ENCODE data around the gene BCL10.

BCL10 gene

DNA sequence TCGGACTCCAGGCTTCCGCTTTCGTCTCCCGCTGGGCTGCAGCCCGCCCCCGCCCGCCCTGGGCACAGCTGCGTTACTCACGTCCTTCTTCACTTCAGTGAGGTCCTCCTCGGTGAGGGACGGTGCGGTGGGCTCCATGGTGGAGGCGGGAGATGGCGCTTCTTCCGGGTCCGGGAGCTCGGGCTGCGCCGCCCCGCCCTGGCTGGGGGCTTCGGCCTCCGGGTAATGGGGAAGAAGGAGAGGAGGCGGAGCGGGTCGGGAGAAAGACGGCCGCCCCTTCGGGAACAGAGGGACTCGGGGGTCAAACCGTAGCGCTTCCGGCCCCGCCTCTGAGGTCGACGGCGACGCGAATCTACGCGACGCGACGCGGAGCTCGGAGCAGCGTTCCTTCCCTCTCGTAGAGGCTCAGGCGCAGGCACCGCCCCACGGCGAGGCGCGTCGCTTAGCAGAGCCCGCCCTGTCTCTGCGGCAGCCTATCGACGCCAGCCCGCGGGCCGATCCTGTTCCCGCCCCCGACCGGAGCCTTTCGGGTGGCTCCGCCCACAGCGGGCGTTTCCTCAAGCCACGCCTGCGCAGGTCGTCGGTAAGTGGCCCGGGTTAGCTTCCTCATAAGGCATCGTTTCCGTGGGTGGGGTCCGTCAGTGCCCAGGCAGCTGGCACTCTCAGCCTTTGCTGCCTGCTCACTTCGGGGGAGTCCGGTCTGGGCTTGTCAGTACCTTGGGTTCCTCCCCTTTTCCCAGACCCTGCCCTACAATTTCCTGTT is at the start of gene BCL10:
Gene BCL10 (minus strand): TSS at position 418 of the 763 bp plus-strand sequence. CDS start 280 bp downstream, at position 138.
- in situ Hi-C loops (cut with MboI; ENCODE audit: low sequenced_read_pairs), result no loop called here

DNA sequence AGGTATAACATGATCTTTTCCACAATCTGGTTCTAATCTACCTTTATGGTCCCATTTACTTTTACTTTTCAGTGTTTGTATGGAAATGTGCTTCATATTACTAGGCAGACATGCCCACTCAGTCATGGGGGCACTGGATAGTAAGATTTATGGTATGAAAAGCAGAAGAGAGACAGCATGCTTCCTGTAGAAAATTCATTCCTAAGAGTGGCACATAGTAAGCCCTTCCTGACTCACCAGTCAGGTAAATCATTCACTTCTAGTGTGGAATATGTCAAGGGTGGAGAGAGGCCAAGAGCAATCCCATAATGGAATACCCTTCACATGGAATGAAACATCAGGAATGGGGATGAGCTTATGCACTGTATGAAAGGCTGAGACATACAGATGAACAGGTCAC is 49.5 kb upstream of the BCL10 start:
- in situ Hi-C loops (cut with MboI; ENCODE audit: low sequenced_read_pairs), result no loop called here

DNA sequence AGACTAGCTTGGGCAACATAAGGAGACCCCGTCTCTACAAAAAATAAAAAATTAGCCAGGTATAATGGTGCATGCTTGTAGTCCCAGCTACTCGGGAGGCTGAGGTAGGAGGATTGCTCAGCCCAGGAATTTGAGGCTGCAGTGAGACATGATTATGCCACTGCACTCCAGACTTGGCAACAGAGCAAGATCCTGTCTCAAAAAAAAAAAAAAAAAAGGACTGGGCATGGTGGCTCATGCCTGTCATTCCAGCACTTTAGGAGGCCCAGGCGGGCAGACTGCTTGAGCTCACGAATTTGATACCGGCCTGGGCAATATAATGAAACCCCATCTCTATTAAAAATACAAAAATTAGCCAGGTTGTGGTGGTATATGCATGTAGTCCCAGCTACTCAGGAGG is 47.3 kb upstream of the BCL10 start:
- in situ Hi-C loops (cut with MboI; ENCODE audit: low sequenced_read_pairs), result no loop called here

DNA sequence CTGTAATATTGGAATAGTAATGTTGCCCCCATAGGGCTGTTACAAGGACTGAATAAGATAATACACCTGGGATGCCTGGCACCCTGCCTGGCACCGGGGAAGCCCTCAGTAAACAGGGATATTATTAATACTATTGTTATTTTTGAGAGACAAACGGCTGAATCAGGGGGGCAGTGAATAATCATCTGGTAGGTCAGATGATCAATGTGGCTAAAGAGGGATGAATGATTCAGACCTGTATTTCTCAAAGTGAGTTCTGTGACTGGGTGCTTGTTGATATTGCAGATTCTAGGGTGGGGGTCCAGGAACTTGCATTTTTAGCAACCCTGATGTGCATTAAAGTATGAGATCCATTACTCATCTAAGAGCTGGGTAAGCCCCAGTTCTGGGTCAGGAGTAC is 46.2 kb upstream of the BCL10 start:
- in situ Hi-C loops (cut with MboI; ENCODE audit: low sequenced_read_pairs), result no loop called here

DNA sequence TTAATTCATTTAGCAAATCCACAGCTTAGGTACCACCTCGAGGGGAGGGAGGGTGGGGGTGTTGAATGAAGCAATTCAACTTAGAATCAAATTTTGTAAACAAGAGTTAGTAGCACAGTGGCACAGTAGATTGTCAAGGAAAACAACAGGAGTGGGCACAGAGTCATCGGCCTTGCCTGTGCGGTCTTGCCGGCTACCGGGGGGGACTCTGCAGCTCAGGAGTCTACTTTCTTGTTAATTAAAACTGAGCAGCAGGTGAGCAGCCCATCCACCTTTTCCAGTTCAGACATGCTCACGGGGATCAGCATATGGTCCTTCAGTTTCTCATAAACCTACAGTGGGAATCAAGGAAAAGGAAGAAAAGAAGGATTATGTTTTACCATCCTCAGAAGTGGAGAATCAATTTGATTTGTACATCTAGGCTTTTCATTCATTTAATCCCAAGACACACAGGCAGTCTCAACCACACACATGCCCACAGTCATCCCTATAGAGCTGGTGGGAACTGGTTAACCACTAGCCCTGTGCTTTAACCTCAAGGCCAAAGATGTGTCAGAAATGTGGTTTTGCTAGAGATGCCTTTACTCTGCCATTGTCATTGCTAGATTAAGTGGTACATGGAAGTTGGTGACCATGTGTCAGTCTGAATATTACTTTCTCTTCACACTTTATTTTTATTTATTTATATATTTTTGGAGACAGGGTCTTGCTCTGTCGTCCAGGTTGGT is 45.0 kb upstream of the BCL10 start:
- in situ Hi-C loops (cut with MboI; ENCODE audit: low sequenced_read_pairs), result no loop called here

DNA sequence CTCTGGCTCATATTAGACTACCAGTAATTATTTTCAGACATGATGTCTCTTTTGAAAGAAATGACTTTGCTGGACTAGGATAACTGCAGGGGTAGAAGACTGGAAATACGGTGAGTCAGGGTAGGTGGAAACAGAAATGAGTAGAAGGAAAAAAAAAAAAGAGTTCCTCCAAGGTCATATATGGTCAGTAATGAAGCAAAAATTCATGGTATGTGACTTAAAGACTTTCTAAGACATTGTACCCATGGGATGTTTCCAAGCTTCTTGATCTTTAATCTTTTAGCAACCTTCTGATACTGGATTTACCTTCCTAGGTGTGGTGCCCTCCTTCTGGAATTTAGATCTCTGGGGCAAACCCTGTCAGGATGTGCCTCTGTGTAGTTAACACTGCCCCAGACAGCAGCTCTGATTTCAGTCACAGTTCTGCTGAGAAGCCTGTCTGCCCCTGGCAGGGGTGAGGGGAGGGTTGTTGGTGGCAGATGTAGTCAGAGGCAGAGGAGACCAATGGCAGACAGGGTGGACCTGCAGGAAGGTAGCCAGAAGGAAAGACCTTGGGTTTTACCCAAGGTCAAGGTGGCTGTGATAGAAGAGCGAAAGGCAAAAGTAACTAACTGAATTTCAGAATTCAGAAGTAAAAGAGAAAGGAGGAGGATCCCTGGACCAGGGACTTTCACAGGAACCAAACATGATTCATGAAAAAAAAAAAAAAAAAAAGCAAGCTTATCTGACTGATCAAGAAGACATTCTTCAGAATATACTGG is 44.1 kb upstream of the BCL10 start:
- in situ Hi-C loops (cut with MboI; ENCODE audit: low sequenced_read_pairs), result no loop called here

DNA sequence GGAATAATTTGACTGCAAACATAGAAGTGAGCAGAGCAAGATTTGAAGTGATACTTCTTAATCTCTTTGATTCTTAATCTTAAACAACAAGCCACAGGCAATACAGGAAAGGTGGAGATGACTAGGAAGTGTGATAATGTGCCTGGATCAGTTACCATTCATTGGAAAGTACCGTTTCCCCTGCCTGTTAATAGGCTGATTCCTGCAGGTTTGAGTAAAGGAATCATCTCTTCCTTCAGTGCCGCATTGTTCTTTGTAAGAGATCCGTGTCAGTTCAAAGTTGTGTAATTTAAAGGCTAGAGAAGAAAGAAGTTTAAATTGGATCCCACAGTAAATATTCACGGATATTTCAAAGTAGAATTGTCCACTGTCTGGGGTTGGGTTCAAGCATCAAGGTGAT is 43.5 kb upstream of the BCL10 start:
- in situ Hi-C loops (cut with MboI; ENCODE audit: low sequenced_read_pairs), result no loop called here

DNA sequence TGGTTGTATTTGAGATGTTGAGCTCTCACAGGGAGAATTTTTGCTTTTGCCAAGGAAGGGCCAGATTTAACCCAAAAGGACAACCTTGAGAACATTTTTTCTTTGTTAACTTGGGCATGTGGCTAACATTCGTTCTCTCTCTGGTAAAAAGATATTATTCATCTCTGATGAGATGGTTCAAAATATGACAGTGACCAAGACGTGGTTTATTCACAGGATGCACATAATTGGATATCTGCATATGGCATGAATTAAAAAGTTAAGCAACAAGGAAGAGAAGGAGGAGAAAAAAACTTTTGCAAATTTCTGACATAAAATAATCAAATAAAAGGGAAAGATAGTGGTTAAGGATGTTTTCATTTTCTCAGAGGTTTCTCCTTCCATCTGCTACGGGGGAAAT is 43.1 kb upstream of the BCL10 start:
- in situ Hi-C loops (cut with MboI; ENCODE audit: low sequenced_read_pairs), result no loop called here

DNA sequence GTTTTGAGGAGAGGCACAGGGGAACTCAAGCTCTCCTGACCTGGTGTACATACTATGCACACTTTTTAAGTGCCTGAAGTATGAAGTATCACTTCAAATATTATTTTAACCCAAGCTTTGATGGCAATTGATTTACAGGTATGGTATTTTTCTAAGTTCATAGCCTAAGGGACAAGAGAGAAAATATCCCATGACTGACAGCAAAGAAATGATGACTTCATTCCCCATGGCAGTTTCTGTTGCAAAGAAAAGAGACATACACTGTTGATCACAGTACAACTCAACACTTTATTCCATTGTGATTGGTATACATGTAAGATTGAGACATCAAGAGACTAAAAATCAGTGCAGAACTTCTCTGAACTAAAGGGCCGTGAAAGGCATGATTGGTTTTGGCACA is 41.8 kb upstream of the BCL10 start:
- in situ Hi-C loops (cut with MboI; ENCODE audit: low sequenced_read_pairs), result no loop called here

DNA sequence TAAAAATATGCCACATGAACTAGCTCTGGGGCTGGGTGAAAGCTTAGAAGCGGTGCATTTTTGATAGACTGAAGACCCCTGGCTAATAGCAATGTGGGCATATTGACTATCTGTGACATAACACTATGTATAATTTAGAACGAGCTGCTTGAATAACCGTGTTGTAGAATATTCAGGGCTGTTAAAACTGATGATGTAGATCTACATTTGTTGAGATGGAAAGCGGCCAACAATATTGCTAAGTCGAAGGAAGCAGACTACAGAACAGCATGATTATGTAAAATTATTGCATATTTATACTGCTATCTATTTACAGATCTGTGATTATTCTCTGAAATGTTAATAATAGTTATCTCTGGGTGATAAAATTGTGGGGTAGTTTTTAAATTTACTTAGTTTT is 41.1 kb upstream of the BCL10 start:
- in situ Hi-C loops (cut with MboI; ENCODE audit: low sequenced_read_pairs), result no loop called here

DNA sequence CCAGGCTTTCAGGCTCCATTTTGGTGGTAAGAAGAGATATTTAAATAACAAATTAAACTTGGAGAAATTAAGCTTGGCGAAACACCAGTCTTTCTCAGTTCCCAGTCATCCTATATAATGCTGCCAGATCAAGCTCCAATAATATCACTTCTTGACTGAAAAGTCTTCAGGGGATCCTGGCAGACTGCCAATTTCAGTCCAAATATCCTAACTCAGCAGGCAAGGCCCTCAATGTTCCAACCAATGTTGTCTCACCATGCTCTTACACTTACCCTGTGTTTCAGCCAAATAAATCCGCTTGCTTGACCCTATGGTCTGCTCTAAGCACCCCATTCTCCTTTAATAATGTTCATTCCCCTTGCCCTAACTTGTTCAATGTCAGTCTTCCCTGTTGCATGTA is 39.9 kb upstream of the BCL10 start:
- in situ Hi-C loops (cut with MboI; ENCODE audit: low sequenced_read_pairs), result no loop called here

DNA sequence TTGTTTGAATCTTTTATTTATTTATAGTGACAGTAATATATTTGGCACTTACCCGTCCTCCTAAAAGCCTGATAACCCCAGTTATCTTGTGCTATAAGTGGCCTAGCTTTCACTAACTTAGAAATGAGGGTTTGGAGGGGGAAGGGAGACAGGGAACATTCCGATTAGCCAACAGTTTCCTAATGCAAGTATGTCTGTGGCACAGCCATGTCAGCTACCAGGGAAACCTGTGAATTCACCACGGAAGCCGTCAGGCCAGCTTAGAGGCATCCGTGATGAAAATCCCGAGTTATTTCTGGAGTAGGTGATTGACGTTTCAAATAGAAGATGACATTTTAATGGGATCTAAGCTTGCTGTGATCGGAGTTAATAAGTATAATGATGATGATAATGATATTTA is 39.4 kb upstream of the BCL10 start:
- in situ Hi-C loops (cut with MboI; ENCODE audit: low sequenced_read_pairs), result no loop called here

DNA sequence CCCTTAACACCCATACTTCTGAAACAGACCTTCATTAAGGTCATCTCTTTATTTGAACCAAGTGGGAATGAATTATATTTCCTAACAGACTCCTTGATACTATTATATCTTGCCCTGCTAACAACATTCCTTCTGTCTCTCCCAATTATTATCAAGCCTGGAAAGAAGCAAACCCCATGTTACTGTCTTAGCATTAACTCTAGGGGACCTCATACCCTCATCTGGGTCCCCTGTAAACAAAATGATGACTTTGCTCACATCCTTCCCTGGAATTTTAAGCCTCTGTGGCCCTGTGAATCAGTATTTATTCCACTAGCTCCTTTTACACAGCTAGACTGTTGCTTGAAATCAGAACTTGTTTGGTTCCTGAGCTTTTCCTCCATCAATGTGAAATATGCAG is 38.3 kb upstream of the BCL10 start:
- in situ Hi-C loops (cut with MboI; ENCODE audit: low sequenced_read_pairs), result no loop called here

DNA sequence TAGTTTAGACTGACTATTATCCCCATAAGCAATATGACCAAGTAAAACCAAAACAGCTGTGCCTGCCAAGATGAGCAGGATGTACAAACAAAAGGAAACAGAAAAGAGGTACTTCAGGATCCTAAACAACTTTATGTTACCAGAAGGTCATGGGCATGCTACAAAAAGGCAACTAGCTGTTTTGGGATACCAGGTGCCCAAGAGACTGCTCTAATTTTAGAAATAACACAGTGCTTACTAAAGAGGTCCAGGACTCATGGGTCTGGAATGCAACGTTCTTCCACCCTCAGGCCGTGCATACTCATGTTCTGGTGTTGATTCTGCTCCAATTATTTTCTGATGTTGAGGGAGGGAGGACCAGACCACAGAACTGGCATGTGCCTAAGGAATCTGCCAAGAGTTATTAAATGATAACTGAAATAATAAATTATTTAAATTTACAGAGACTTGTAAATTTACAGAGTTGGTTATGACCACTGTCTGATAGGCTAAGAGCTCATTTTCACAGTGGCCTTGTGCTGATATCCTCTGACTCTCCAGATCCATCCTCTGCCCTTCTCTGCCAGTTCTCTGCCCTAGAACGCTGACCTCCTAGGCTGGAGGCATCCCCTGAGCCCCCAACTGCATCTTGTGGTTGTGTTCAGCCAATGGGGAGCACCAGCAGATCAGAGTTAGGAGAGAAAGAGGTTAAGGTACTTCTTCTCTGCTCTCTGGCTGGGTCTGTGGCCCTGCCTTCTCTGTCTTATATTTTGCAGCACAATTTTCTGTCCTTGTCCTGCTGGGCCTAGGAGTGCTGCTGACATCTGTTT is 37.7 kb upstream of the BCL10 start:
- in situ Hi-C loops (cut with MboI; ENCODE audit: low sequenced_read_pairs), result no loop called here

DNA sequence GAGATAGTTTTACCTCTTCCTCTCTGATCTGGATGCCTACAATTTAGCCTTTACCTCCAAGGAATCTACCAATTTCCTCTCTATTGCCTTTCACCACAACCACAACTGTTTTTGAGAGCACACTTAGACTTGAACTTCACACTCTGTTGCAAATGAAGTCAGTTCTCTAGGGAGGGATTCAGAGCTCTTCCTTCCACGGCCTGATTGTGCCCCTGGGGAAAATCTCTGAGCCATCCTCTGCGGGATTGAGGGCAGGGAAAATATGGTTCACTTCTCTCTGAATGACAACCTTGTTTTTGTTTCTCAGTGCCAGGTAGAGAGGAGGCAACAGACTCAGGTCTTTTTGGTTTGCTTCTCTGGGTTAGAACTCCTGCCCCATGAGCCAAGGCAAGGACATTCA is 35.4 kb upstream of the BCL10 start:
- in situ Hi-C loops (cut with MboI; ENCODE audit: low sequenced_read_pairs), result no loop called here

DNA sequence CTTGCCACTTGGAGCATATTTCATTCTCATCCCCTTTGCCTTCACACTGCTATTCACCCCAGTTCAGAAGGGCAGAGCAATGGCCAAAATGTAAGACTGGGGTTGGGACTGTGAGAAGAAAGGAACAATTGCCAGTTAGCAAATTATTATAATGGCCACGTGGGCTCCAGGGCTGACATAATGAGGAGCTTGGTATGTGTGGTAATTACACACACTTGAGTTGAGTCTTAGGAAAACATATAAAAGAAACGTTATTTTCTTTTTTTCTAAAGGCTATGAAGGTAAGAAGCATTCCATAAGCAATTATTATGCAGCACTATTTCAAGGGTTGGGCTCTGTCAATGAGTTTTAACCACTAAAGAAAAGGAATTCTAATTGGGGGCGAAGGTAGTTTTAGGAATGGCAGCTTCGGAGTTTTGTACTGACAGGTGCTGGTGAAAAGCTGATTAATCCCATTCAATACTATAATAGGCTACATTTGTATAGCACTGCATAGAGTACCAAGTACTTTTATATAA is 32.5 kb upstream of the BCL10 start:
- in situ Hi-C loops (cut with MboI; ENCODE audit: low sequenced_read_pairs), result no loop called here

DNA sequence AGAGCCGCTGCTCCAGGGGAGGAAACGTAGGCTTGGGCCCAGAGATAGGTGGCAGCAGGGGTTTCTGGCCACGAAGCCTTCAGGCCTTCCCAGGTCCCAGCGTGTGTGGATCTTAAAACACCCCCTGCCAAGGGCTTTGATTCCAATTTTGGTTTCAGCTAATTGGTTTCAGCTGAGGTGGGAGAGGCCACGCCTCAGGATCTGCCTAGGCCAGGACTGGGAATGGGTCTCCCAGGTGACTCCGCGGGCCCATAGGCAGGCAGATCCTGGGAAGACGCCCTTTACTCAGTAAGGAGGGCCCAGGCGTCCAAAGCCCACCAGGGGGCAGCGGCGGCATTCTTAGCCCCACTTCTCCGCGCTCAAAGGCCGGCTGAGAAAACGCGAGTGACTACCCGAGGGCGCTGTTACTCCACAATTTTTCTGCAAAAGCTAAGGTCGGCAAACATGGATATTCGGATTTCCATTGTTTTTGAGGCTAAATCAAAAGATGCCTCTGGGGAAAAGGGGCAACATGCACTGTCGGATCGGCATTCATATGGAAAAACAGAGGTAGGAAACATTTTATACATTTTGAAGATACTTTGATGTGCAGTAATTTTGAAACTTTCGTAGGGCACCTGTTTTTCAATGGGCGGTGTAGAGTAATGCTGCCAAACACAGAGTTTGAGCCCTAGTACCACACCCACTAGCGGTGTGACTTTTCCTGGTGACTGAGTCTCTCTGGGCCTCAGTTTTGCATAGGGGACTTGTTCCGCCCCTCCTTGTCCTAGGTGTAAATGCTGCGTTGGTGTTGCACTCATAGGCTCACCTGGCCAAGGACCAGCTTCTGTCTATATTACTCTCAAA is 31.8 kb upstream of the BCL10 start:
- in situ Hi-C loops (cut with MboI; ENCODE audit: low sequenced_read_pairs), result no loop called here

DNA sequence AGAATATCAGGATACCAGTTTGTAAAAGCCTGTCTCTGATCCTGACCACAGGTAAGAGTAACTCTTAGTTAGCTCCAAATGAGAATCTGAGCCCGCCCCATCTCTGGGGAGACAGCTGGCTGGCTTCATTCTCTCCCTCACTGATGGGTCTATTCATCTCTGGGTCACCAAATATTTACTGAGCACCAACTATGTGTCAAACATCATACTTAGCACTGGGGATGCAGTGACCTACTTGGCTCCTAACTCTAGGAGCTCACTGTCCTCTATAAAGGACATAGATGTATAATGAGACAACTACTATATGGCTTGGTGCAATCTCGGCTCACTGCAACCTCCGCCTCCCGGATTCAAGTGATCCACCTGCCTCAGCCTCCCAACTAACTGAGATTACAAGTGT is 29.8 kb upstream of the BCL10 start:
- in situ Hi-C loops (cut with MboI; ENCODE audit: low sequenced_read_pairs), result no loop called here

DNA sequence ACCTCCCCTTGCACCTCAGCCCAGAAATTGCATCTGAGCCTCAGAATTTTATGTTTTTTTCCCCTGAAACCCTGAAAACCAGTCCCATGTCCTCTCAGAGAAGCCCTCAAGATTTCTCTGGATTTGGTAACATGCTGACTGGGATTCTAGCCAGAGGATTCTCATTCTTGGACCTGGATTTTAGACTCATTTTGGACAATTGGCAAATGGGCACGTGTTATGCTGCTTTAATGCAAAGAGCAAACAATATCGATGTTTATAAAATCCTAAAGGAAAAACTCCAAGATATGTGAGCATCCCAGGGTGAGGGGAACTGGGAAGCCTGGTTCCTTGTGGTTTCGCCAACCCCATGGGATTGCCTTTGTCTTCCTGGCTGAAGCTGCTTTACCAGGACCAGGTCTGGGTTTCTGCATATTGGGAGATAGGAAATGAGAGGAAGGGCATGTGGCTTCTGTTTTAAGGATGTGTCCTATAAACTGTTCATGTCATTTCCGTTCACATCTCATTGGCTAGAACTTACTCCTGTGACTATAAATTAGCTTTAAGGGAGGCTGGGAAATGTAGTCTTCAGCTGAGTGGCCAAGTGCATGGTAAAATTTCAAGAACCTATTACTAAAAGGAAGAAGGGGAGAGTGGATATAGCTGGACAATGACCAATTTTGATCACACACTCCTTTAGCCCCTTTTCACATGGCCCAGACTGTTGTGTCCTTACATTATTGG is 27.2 kb upstream of the BCL10 start:
- in situ Hi-C loops (cut with MboI; ENCODE audit: low sequenced_read_pairs), result no loop called here
